ENCODE results near the gene ZNF367.

Gene ZNF367

DNA sequence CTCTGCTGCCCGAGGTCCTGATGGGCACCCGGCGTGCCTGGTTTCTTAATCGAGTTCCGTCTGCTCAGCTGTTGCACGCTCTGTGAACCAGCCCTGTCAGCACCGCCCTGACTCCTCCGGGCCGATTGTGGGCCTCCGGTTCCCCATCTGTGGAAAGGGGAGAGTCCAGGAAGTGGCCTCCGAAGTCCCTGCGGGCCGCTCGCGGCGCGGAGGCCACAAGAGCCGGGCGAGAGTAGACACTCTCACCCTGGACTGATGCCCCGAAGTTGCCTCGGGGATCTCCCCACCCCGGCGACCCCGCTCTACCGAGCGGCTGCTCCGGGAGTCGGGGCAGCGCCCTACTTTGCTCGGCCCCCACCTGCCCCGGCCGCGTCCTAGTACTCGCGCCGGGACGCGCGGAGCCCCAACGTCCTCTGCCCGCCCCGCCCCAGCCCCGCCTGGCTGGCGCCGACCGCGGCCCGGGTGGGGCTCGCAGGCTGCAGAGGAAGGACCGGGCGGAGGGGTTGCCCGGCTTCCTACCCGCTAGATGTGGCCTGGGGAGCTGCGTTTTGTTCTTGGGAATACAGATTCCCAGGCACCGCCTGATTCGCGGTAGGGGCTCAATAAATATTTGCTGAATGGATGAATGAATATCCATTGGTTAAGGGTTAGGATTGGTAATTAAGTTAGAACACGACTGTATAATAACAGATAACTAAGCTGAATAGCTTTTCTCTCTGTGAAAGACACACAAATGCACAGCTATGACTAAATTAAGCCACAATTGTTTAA lies 935 bp upstream of the ZNF367 start (continued):
- no peak for TF ChIP-seq BACH2 (CRISPR knock-in tag; IDR thresholded peaks at IDR 0.05; ENCODE audit: borderline replicate concordance)

DNA sequence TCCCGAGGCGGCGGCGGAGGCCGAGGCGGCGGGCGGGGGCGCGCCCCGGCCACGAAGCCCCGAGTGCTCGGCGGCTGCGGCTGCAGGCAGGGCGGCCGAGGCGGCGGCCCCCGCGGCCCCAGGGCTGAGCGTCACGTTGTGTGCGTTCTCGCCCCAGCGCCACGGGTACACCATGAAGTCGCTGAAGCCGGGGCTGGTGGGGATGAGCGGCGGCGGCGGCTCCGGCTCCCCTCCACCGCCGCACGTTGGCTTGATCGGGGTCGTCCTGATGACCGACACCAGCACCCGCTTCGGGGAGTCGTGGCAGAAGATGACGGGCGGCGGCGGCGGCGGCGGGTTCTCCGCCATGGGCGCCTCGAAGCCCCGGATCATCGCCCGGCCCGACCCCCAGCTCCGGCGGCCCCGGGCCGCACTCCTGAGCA lies 498 bp downstream of the ZNF367 start:
- TF ChIP-seq ZNF70 (CRISPR knock-in tag; IDR thresholded peaks at IDR 0.05) (no peak), ZNF8 (CRISPR knock-in tag; IDR thresholded peaks at IDR 0.05) (no peak), PATZ1 (CRISPR knock-in tag; IDR thresholded peaks at IDR 0.05; ENCODE audit: borderline replicate concordance) (no peak), SNAI2 (CRISPR knock-in tag; IDR thresholded peaks at IDR 0.05) (no peak), POU6F1 (CRISPR knock-in tag; IDR thresholded peaks at IDR 0.05; ENCODE audit: borderline replicate concordance, low read depth) (no peak), CSRNP3 (CRISPR knock-in tag; IDR thresholded peaks at IDR 0.05) (no peak), OSR1 (CRISPR knock-in tag; IDR thresholded peaks at IDR 0.05) (no peak), ZNF565 (CRISPR knock-in tag; conservative IDR thresholded peaks at IDR 0.05; ENCODE audit: low read depth) (no peak), TCF4 (CRISPR knock-in tag; IDR thresholded peaks at IDR 0.05; ENCODE audit: borderline replicate concordance) (no peak), ESRRG (CRISPR knock-in tag; IDR thresholded peaks at IDR 0.05) (no peak), ISL1 (CRISPR knock-in tag; IDR thresholded peaks at IDR 0.05) (no peak), TOX (CRISPR knock-in tag; IDR thresholded peaks at IDR 0.05; ENCODE audit: borderline replicate concordance) (no peak), ARNTL (CRISPR knock-in tag; IDR thresholded peaks at IDR 0.05; ENCODE audit: borderline replicate concordance, low read depth) (no peak), ZFP30 (CRISPR knock-in tag; IDR thresholded peaks at IDR 0.05) (no peak), RARB (CRISPR knock-in tag; IDR thresholded peaks at IDR 0.05) (no peak), ZC3H10 (CRISPR knock-in tag; IDR thresholded peaks at IDR 0.05) (no peak)
- TF ChIP-seq, protein P1, sequence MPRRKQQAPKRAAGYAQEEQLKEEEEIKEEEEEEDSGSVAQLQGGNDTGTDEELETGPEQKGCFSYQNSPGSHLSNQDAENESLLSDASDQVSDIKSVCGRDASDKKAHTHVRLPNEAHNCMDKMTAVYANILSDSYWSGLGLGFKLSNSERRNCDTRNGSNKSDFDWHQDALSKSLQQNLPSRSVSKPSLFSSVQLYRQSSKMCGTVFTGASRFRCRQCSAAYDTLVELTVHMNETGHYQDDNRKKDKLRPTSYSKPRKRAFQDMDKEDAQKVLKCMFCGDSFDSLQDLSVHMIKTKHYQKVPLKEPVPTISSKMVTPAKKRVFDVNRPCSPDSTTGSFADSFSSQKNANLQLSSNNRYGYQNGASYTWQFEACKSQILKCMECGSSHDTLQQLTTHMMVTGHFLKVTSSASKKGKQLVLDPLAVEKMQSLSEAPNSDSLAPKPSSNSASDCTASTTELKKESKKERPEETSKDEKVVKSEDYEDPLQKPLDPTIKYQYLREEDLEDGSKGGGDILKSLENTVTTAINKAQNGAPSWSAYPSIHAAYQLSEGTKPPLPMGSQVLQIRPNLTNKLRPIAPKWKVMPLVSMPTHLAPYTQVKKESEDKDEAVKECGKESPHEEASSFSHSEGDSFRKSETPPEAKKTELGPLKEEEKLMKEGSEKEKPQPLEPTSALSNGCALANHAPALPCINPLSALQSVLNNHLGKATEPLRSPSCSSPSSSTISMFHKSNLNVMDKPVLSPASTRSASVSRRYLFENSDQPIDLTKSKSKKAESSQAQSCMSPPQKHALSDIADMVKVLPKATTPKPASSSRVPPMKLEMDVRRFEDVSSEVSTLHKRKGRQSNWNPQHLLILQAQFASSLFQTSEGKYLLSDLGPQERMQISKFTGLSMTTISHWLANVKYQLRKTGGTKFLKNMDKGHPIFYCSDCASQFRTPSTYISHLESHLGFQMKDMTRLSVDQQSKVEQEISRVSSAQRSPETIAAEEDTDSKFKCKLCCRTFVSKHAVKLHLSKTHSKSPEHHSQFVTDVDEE (CRISPR knock-in tag; IDR thresholded peaks at IDR 0.05) = no peak
- TF ChIP-seq, protein P2, sequence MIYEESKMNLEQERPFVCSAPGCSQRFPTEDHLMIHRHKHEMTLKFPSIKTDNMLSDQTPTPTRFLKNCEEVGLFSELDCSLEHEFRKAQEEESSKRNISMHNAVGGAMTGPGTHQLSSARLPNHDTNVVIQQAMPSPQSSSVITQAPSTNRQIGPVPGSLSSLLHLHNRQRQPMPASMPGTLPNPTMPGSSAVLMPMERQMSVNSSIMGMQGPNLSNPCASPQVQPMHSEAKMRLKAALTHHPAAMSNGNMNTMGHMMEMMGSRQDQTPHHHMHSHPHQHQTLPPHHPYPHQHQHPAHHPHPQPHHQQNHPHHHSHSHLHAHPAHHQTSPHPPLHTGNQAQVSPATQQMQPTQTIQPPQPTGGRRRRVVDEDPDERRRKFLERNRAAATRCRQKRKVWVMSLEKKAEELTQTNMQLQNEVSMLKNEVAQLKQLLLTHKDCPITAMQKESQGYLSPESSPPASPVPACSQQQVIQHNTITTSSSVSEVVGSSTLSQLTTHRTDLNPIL (CRISPR knock-in tag; IDR thresholded peaks at IDR 0.05; ENCODE audit: low read depth) = no peak
- no peak for ATAC-seq

DNA sequence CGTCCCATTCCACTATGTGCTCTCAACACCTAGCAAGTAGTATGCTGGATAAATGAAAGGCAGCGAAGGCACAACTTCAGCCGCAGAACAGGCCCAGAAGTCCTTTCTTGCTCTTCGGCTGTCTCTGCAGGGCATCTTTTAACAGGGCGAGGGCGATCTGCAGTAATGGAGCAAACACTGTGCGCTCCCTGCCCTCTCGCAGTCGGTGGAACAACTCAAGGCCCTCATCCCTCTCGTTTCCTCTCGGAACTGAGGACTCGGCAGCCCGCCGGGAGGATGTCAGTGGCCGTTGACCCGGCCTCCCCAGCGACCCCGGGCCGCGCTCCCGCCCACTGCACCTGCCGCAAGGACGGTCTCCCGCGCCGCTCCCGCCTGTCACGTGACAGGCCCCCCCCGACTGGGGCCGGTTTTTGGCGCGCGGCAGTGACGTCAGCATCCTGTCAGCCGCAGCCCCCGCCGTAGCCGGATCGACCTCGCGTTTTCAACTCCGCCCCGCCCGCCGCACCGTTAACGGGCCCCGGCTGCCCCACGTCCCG lies 1.1 kb downstream of the ZNF367 start:
- ATAC-seq = peak; percentile 5; the same call in 2 of the 3 replicates
- TF ChIP-seq ZNF70 (CRISPR knock-in tag; IDR thresholded peaks at IDR 0.05) (no peak), PATZ1 (CRISPR knock-in tag; IDR thresholded peaks at IDR 0.05; ENCODE audit: borderline replicate concordance) (peak; percentile 95), CSRNP3 (CRISPR knock-in tag; IDR thresholded peaks at IDR 0.05) (no peak), ZFP3 (CRISPR knock-in tag; IDR thresholded peaks at IDR 0.05) (peak; percentile 70; the same call in 1 of the 2 replicates), SNAI2 (CRISPR knock-in tag; IDR thresholded peaks at IDR 0.05) (peak; percentile 99)

Measured in SK-N-SH treated with all-trans-retinoic acid at 6 μM for 48 hours (cell line).